Activated CD4-positive, alpha-beta T cell treated with anti-CD3 and anti-CD28 coated beads for 48 hours (primary cell): Measurements from ENCODE around the gene ZNF521.

Experiments used
- DNase-seq: peaks from one replicate; pipeline ENCODE4 v3.0.0-alpha.2; 2020

Gene ZNF521

DNA sequence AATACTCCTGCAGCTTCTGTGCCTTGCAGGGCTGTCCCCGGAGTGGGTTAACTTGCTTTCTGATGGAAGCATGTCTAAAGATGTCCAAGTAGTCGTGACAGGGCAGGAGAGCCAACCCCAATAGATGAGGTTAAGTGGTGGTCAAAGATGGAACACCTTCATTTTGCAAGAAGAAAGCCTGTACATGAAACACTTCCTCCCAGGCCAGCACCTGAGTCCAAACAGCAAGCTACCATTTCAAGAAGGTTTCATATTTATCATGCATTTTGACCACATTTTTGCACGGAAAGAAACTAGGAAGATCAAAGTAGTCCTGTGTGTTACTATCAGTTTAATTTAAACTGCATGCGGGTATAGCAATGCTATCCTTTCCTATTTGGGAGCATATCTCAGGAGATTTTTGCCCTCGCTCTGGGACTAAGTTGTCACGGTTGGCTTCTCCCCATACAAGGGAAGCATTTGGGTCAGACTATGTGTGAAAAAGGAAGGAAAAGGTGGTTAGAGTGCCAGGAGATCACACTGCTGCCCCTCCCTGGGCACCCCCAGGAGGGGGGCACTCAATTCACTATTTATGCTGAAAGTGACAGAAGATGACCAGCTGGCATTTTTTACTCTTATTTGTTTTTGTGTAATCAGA lies 187.6 kb downstream of the ZNF521 start:
- DNase-seq, result no peak

DNA sequence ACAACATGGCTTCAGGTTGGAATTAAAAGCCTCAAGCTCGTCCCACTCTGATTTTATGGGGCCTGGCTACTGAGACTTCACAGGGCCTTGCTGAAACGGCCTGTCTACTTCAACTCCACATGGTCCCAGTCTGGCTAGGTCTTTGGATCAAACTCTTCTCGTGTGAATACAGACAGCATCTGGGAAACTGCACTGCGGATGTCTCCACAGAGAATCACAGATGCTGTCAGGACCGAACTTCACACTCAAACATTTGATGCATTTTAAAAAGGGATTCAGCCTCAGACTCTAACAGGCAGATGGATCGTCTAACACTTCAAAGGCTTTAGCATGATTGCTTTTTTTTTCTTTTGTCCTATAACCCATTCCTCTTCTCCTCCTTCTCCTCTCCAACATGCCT lies 198.5 kb downstream of the ZNF521 start:
- no peak for DNase-seq

DNA sequence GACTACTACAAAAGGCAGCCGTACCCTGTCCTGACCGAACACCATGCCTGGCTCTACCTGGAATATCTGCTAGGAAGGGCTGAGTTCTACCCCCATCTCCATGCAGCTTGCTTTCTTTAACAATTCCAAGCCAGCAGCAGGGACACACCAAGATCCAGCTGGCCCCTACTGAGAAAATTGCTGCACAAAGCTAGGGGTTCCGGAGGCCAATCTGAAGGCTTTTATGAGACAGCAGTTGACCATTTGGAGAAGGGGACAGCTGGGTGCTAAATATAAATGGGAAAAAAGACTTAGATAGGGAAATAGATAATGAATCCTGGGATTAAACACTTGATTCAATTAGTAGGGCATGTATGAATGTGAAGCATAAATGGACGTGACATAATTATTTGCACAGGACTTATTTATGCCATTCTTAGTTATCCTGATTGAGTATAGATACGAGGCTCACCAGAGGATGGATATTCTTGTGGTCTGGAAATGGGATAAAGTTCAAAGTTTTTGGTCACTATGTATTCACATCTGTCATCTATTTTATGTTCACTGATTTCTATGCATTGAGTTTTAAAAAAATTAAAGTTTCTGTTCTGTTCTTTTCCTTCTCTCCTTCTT lies 204.0 kb downstream of the ZNF521 start:
- no peak for DNase-seq

DNA sequence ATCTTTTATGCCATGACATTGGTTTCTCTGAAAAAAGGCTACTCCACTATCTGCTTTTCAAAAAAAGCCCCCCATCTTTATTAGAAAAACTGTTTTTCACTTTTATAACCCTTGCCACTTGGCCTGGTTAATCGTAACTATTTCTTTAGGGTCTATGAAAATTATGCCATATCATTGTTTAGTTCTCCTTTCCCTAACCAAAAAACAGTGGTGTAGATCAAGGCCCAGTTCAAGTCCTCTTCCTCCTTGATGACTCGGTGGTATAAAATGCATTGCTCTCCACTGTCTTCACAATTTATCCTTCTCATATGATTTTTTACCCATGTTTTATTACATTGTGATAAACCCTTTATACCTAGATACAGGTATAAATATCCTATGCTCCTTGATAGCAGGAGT lies 205.5 kb downstream of the ZNF521 start:
- DNase-seq, result no peak

DNA sequence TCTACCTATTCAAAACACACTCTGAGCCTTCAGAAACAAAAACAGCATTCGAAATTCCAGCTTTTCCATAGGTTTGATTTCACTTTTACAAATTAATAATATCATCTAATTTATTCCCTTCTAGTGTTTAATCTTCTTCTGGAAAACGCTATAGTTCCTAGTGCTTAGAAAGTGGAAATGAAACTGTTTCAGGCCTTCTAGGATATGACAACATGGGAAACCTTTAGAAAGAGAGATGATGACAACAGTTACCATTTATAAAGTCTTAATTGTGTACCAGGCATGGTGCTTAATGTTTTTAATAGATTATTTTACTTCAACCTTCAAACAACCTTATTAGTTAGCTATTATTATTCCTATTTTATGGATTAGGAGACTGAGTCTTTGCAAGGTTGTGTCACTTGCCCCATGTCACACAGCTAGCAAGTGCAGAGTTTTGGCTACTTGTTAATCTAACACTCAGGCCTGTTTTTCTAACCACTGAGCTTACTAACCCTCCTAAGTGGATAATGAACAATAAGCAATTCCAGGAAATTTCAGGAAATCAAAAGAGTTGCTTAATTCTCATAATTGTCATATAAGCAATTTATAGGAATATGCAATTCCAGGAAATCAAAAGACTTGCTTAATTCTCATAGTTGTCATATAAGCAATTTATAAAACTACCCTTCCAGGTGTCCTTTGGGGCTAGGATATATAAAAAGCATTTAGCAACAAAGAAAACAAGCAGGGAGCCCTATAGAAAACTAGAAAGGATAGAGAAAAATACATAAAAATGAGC lies 206.0 kb downstream of the ZNF521 start:
- DNase-seq, result no peak

GRCh38 chr18:25144820-25145219 lies 207.1 kb downstream of the ZNF521 start:
- DNase-seq, result no peak

DNA sequence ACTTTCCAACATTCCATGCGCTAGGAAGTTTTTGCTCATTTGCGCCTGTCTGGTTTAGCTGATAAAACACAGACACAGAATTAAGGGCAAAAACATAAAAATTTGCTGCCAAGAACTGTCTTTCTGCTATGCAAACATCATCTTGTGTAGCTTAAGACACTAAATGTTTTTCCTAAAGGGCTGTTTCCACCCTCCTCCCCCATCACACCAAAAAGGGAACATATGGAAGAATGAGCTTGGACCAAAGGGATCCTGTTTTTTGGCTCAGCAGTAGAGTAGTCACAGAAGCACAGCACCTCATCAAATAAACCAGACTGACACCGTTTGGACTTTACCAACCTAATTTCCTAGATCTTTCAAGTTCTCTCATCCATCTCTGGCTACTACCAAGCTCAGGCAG lies 210.1 kb downstream of the ZNF521 start:
- DNase-seq, result no peak

DNA sequence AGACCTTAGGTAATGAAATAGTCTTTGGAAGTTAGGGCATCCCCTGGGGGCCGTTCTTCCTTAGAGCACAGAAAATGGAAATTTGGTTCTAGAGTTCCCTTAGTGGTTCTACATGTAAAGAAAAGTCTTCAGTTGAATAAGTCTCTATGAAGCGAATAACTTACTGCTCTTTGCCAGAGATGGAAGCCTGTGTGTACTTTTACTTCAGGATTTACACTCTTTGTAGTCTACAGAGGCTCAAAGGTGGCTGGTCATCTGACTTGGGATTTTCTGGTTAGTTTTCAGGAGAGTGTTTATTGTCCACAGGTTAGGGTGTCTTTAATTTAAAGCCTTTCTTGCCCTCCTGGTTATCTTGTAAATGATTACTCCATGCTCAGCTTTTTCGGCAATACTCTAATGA lies 210.6 kb downstream of the ZNF521 start:
- DNase-seq, result no peak

DNA sequence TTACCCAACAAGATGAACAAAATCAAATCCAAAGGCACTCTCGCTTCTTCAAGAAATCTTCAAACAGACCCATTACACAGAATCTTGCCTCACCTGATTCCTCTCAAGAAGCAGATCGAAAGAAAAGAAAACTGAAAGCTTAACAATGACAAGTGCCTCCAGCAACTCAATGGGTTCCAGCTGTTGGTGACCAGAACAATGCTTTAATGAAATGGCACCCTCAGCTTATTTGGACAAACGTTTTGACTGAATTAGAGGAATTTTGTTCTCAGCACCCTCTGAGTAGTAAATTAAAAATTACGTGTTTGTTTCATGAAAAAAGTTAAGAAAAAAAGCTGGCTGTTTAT lies 211.0 kb downstream of the ZNF521 start:
- DNase-seq, result no peak

- no peak for DNase-seq
Observed at GRCh38 chr18:25140124-25140961, 211.6 kb downstream of the ZNF521 start.

- DNase-seq, result no peak
Observed at GRCh38 chr18:25137197-25137472, 214.8 kb downstream of the ZNF521 start.

DNA sequence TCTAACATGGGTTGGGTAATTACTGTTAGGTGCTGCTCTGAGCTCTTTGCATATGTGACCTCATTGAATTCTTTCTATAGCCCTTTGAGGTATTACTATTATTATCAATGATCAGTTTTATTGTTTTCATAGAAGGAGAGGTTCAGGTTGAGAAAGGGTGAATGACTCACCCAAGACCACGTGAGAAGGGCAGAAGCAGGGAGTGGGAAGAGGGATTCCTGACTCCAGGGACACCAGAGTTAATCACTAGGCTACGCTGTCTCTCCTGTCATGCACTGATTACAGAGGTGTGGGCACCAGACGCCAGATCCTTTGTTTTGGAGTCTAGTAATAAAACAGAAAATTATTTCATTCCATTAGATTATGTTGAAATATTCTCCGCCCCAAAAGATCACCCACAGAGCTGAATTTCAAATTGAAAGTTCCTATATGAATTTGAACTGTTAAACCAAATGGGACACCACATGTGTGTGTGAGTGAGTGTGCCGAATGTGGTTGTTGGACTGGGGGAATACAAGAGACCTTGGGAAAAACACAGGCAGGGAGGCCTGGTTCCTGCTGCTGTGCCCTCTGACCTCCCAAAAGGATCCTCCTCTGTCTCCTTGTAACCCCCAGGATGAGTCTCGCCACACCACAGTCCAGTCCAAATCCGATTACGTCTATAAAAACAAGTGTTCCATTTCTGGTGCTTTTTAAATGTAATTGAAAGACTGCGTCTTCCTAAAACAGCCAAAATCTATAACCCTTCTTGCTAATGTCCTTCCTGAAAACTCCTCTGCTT lies 215.4 kb downstream of the ZNF521 start:
- no peak for DNase-seq

- DNase-seq, result no peak
Observed at GRCh38 chr18:25134861-25135260, 217.1 kb downstream of the ZNF521 start.

- no peak for DNase-seq
Observed at GRCh38 chr18:25133879-25134278, 218.1 kb downstream of the ZNF521 start.

- no peak for DNase-seq
Observed at GRCh38 chr18:25132786-25133496, 219.0 kb downstream of the ZNF521 start.

GRCh38 chr18:25126751-25127150 lies 225.2 kb downstream of the ZNF521 start:
- DNase-seq, result no peak

- no peak for DNase-seq
Observed at GRCh38 chr18:25125680-25126079, 226.3 kb downstream of the ZNF521 start.

DNA sequence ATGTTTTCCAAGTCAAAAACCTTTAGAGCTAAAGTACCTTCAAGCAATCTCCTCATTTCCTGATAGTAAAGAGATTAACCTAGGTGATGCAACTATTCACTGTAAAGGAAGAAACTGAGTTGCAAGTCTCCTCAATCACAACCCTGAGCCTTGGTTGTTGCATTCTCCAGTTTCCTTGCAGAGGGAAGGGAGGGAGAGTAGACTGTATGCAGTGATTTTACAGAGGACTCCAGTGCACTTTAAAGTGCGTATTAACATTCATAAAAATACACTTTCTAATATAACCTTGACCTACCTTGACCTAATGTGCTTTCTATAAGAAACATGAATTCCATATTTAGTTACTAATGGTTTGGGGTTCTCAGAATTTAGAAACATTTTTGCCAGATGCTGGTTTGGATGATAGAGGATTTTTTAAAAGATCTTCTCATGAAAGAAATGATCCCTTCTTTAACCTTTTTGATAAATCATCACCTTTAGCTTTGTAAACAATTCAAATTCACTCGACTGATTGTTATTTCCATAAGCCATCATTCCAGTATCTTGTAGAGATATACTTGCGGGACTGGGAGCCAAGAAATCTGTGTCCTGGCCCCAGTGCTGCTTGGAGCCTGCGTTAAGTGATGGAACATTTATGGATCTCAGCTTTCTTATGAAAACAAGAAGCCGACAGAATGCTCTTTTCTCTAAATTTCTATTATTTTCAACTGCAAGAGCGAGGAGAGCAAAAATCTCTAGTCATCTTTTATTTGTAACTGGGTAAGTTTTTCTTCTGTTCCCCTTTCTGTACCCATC lies 228.3 kb downstream of the ZNF521 start:
- DNase-seq, result no peak

DNA sequence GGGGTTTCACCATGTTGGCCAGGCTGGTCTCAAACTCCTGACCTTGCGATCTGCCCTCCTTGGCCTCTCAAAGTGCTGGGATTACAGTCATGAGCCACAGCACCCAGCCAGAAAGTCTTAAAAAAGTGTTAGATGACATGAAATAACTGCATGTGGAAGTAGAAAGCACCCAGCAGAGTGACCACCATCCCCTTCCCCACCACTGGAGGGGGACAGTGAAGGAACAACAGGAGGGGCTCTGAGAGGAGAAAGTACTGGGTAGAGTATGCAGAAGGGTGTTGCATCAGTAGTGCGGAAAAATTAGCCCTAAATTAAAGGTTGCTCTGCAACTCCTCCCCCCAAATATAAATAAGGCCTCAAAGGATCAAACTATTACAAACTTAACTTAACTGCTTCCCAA lies 230.5 kb downstream of the ZNF521 start:
- DNase-seq, result no peak

GRCh38 chr18:25113566-25113965 lies 238.4 kb downstream of the ZNF521 start:
- no peak for DNase-seq

- DNase-seq, result no peak
Observed at GRCh38 chr18:25112821-25113434, 239.0 kb downstream of the ZNF521 start.
